Erythroblast (primary cell): Measurements from ENCODE around the gene DLK2.
A peak's percentile ranks its signal among the peaks of the same experiment; 100 is the strongest.
"Not testable (repeated sequence)": the region's sequence is repeated elsewhere in the genome, so short reads cannot be mapped to it uniquely, and the experiment has no call there.

Source experiments
- DNase-seq, 2 experiments: peaks; one replicate each; lab custom pipeline; 2025; lab: John Stamatoyannopoulos, UW
- GATA1 ChIP-seq: IDR thresholded peaks from 2 replicates; pipeline ENCODE4 v1.6.1; 2011; ENCODE audit warnings: low read depth, mild to moderate bottlenecking, control low read depth, low read length, moderate library complexity
- POLR2A ChIP-seq: IDR thresholded peaks from 2 replicates; pipeline ENCODE4 v1.6.1; 2011; ENCODE audit warnings: mild to moderate bottlenecking, low read length

The DLK2 gene

DNA sequence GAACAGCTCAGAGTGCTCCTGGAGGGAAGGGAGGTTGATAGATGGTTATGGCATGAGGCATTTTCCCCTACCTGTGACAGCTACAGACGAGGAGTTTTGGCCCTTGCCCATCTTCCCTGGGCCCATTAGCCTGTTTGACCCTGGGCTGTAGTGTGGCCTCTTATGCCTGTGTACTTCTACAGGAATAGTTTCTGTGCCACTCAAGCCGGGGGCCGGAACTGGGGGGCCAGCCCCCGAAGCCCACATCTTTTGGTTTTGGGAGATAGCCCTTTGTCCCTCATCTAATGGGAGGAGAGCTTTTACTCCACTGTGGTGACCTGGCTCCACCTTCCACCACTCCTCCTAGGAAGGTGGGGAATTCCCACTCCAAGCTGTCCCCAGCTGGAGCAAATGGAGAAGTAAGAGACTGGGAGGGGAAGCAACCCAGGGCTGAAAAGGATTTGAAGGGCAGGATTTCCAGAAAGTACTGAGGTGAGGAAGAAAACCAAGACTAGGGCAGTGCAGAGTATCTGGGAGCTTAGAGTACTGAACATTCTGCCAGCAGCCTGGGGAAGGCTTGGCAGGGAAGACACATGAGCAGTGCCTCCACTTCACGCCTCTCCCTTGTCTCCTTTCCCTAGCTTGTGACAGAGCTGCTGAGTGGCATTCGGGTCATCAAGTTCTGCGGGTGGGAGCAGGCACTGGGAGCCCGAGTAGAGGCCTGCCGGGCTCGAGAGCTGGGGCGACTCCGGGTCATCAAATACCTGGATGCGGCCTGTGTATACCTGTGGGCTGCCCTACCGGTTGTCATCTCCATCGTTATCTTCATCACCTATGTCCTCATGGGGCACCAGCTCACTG lies 21.1 kb downstream of the DLK2 start:
- TF ChIP-seq POLR2A: no peak
- TF ChIP-seq GATA1: no peak
- DNase-seq: no peak

DNA sequence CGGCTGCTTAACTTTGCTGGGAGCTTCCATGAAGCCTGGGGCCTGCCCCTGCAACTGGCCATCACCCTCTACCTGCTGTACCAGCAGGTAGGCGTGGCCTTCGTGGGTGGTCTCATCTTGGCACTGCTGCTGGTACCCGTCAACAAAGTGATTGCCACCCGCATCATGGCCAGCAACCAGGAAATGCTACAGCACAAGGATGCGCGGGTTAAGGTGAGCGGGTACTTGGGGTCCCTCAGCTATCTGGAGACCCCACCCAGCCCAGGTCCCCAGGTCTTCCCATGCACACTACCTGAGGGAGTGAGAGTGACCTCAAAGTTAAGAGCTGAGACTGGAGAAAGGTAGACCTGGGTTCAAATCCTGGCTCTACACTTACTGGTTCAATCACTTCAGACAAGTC lies 22.2 kb downstream of the DLK2 start:
- TF ChIP-seq POLR2A: no peak
- no peak for DNase-seq

DNA sequence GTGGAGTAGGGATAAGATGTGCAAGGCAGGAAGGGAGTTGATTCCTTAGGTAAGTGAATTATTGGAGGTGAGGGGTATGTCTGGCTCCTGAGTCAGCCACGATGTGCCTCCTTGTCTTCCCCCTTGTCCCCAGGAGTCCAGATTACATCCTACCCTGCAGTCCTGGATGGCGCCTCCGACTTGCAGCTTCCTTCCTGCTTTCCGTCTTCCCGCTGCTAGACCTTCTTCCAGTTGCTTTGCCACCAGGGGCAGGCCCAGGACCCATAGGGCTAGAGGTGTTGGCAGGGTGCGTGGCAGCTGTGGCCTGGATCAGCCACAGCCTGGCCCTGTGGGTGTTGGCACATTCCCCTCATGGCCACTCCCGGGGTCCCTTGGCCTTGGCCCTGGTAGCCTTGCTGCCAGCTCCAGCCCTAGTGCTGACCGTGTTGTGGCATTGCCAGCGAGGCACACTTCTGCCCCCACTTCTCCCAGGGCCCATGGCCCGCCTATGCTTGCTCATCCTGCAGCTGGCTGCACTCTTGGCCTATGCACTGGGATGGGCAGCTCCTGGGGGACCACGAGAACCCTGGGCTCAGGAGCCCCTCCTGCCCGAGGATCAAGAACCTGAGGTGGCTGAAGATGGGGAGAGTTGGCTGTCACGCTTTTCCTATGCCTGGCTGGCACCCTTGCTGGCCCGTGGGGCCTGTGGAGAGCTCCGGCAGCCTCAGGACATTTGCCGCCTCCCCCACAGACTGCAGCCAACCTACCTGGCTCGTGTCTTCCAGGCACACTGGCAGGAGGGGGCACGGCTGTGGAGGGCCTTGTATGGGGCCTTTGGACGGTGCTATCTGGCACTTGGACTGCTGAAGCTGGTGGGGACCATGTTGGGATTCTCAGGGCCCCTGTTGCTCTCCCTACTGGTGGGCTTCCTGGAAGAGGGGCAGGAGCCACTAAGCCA lies 23.1 kb downstream of the DLK2 start:
- TF ChIP-seq GATA1 (no peak), POLR2A (no peak)
- no peak for DNase-seq

DNA sequence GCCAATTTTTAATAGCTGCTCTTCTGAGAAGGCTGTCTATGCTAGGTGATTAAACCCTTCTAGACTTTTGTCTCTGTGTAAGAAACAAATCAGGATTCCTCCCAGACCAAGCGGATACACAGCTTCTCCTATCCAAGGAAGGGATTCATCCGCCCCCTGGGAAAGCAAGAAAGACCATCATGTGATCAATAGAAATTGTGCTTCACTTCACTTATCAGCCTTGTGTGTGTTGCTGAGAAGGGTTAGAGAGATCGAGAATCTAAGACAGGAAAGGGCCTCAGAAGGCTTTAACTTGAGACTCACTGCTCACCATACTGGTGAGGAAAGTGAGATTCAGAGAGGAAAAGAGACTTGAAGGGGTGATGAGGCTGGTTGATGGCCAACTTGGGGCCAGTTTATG lies 26.5 kb downstream of the DLK2 start:
- no peak for TF ChIP-seq GATA1
- TF ChIP-seq POLR2A: no peak
- DNase-seq: no peak

DNA sequence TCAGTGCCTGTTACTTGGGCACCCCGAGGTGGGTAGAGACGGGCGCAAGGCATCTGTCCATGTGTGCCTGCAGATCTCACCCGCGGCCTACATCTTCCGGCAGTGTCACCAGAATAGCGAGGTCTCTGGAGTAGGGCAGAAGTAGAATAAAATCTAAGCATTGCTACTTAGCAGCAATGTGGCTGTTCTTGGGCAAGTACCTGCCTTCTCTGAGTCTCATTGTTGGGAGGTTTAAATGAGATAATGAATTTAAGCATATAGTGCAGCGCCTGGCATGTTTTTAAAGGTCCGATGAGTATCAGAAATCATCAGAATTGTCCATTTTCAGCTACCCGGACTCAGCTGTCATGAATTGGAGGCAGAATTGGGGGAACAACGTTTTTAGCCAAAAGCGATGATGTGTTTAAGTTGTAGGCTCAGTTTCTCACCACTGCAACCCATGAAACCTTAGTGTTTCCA lies 27.2 kb downstream of the DLK2 start:
- DNase-seq: no peak
- TF ChIP-seq GATA1 (no peak), POLR2A (no peak)

DNA sequence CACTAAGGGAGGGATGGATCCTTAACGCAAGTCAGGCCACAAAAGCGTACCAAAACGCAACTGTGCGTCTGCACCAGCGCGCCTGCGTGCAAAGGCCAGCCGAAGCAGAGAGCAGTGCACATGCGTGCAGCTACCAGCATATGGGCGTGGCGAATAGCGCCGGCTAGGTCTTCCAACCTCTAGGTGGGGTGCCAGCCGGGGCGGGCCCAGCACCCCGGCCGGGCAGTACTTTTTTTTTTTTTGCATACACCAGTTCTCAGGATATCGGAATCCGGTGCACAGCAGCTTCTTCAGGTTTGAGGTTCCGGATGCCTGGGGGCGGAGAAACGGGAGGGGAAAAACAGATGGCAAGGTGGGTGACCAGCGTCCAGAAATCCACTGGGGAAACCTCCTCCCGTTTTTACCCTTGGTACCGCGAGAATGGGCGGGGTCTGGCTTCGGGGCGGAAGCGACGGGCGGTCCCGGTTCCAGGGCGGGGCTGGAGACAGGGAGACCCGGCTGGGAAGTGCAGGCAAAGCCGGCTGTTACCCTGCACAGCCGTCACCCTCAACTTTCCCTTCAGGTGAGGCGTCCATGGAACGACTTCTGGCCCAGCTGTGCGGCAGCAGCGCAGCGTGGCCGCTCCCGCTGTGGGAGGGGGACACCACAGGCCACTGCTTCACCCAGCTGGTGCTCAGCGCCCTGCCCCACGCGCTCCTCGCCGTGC lies 27.8 kb downstream of the DLK2 start, which contains the start of gene ABCC10:
Gene ABCC10 (plus strand): TSS at position 136 of the 706 bp plus-strand sequence. CDS start 438 bp downstream, at position 574.
- TF ChIP-seq POLR2A (peak; percentile 80), GATA1 (no peak)
- peak; percentile 93 to 95 for DNase-seq

DNA sequence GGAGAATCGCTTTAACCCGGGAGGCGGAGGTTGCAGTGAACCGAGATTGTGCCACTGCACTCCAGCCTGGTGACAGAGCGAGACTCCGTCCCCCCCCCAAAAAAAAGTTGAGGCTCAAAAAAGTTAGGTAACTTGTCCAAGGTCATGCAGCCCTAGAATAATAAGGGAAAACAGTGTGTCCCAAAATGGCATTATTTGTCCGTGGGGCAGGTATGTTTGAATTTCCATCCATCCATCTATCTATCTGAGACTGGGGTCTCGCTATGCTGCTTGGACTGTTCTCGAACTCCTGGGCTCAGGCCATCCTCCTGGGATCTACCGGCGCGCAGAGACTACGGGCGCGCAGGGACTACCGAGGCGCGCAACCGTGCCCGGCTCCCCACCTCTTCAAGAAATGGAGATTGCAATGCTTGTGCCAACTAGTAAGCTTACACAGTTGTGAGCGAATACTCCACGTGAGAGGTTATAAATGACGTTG lies 28.4 kb downstream of the DLK2 start:
- TF ChIP-seq POLR2A (no peak), GATA1 (no peak)
- DNase-seq: no peak

DNA sequence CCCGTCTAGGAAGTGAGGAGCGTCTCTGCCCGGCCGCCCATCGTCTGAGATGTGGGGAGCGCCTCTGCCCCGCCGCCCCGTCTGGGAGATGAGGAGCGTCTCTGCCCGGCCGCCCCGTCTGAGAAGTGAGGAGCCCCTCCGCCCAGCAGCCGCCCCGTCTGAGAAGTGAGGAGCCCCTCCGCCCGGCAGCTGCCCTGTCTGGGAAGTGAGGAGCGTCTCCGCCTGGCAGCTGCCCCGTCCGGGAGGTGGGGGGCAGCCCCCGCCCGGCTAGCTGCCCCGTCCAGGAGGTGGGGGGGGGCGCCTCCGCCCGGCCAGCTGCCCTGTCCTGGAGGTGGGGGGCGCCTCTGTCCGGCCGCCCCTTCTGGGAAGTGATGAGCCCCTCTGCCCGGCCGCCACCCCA lies 30.3 kb downstream of the DLK2 start:
- not testable (repeated sequence) for DNase-seq

DNA sequence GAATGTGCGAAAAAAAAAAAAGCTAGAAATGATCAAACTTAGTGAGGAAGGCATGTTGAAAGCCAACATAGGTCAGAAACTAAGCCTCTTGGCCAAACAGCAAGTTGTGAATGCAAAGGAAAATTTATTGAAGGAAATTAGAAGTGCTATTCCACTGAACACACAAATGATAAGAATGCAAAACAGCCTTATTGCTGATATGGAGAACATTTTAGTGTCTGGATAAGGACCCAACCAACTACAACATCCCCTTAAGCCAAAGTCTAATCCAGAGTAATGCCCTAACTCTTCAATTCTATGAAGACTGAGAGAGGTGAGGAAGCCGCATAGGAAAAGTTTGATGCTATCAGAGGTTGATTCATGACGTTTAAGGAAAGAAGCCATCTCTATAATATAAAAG lies 33.5 kb downstream of the DLK2 start:
- TF ChIP-seq GATA1 (no peak), POLR2A (no peak)
- DNase-seq: no peak

DNA sequence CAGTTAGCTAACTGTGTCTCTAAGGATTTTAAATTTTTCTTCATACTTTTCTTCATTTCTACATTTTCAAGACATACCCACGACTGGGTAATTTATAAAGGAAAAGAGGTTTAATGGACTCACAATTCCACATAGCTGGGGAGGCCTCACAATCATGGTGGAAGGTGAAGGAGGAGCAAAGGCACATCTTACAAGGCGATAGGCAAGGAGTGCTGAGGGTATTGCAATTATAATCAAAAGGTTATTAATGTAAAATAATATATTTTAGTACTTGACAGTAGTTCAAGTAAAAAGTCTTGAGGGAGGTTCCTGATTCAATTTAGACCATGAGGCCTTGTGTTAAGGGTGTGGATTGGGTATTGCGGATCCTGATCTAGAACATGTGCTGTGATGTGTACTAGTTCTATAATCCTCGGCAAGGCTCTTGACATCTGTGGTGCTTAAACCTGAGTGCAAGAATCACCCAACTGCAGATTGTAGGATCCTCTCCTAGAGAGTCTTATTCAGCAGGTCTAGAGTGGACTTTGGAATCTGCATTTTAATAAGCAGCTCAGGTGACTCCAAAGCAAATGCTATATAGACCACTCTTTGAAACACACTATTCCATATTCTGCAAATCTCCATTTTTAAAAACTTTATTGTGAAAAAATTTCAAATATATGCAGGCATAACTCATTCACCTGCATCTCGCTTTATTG lies 35.2 kb downstream of the DLK2 start:
- no peak for DNase-seq
- TF ChIP-seq GATA1 (no peak), POLR2A (no peak)

DNA sequence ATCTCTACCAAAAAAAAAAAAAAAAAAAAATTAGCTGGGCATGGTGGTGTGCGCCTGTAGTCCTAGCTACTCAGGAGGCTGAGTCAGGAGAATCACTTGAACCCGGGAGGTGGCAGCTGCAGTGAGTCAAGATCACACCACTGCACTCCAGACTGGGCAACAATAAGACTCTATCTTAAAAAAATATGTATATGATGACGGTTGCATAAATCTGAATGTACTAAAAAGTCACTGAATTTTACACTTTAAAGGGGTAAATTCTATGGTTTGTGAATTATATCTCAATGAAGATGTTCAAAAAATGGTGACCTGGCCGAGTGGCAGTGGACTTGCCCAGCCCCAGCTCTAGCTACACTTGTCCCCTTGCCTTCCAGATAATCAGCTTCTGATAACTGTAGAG lies 38.4 kb downstream of the DLK2 start:
- no peak for DNase-seq
- no peak for TF ChIP-seq POLR2A
- no peak for TF ChIP-seq GATA1

DNA sequence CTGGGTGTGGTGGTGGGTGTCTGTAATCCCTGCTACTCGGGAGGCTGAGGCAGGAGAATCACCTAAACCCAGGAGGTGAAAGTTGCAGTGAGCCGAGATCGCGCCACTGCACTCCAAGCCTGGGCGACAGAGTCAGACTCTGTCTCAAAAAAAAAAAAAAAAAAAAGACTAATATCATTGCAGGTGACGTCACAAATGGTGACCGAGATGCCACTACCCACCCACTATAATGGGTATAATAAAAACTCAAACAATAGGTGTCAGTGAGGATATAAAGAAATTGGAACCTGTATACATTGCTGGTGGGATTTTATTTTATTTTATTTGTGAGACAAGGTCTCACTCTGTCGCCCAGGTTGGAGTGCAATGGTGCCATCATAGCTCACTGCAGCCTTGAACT lies 40.1 kb downstream of the DLK2 start:
- not testable (repeated sequence) for DNase-seq

DNA sequence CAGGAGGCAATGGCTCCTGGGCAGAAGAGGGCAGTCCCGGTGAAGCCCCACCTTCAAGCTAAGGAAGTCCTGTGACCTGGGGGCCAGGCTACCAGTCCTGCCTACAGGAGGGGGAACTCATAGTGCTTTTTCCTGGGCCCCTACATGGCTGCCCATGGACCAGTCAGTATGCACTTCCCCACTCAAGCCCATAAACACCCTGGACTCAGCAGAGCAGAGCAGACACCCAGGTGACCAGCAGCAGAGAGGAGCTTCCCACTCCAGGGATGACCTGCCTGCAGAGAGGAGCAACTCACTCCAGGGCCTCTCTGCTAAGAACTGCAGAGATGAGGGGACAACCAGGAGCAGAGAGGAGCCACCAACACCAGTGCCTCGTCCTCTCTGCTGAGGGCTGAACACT lies 42.3 kb downstream of the DLK2 start:
- TF ChIP-seq POLR2A (no peak), GATA1 (no peak)
- no peak for DNase-seq

DNA sequence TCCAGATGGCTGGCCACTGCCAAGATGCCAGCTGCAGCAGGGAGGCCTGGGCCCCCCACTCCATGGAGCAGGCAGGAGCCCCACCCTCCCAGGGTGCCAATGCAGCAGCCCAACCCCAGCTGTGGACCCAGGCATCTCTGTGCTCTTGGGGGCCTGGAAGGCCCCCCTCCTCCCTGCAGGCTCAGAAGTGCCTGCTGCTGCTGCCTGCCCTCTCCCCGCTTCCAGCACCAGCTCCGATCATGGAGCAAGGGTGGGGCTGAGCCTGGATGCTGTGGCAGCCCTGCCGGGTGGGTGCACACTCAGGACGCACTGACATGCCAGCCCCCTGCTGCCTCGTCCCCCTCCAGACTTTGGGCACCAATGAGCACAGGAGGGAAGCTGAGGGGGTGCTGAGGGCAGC lies 42.8 kb downstream of the DLK2 start:
- TF ChIP-seq GATA1 (no peak), POLR2A (no peak)
- no peak for DNase-seq

DNA sequence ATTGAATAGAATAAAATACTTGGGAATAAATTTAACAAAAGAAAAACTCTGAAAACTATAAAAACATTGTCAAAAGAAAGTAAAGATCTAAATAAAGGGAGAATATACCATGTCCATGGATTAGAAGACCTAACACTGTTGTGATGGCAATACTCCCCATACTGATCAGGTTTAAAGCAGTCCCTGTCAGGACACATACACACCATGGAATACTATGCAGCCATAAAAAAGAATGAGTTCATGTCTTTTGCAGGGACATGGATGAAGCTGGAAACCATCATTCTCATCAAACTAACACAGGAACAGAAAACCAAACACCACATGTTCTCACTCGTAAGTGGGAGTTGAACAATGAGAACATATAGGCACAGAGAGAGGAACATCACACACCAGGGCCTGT lies 44.6 kb downstream of the DLK2 start:
- not testable (repeated sequence) for DNase-seq
